G401 (cell line): ENCODE data around the gene NOP53. TPM values are rescaled to one million over a fixed set of nuclear protein-coding genes. Genes with fewer than 3 reads are reported as not detected.
"Not testable (repeated sequence)": the region's sequence is repeated elsewhere in the genome, so short reads cannot be mapped to it uniquely, and the experiment has no call there.

Experiments used
- DNase-seq: peaks from one replicate; pipeline ENCODE4 v3.0.0-alpha.2; 2015; ENCODE audit warnings: low spot score
- in situ Hi-C: cut with HindIII; loops from 2 replicates; pipeline ENCODE4 v1.10.0; 2016; ENCODE audit warnings: low sequenced_read_pairs, mixed read lengths
- total RNA-seq: library from RNA; depleted of rRNA; stranded (reverse); fragments of >200 nt; shearing (Covaris generic); gene quantifications from 2 replicates; pipeline ENCODE4 v1.2.3, GENCODE V29; 2014; rRNA removed

NOP53 gene
- total RNA-seq, 1 experiment from 2014 or later = 431 TPM

- in situ Hi-C loops = no loop called here
- no peak for DNase-seq
Measured at GRCh38 chr19:47797996-47798903, 52.9 kb downstream of the NOP53 start.

DNA sequence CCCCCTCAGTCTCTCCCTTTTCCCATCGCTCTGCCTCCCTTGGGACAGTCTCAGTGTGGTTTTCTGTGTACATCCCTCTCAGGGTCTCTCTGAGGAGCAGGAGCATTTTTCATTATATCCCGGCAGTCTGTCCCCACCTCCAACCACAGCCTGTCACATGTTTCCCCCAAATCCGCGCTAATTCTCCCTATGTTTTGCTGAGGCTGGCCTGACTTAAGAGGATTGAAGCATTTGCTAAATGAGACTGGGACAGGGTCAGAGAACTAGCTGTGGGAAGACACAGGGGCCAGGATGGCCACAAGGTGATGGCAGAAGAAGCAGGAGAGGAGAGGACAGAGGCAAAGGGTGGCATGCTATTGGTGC, 53.5 kb downstream of the NOP53 start:
- in situ Hi-C loops = no loop called here

GRCh38 chr19:47801270-47801669, 55.9 kb downstream of the NOP53 start:
- in situ Hi-C loops = no loop called here
- no peak for DNase-seq

More for the DNA sequence above, 53.5 kb downstream of the NOP53 start:
- no peak for DNase-seq

DNA sequence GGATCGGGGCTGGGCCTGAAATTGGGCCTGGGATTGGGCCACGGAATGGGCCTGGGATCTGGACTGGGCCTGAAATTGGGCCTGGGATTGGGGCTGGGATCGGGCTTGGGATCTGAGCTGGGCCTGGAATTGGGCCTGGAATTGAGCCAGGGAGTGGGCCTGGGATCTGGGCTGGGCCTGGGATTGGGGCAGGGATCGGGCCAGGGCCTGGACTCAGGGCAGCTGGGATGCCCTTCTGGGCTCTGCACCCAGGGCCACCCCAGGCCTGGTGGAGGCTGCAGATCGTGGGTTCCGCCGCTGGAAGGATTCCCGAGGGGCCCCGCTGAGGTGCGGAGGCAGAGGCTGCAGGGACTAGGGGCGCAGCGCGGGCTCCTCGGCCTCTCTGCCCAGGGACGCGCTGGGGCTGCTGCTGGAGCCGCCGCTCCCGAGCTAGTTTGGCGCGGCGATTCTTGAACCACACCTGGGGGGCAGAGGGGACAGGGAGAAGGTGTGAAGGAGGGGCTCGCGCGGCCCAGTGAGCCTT, 57.2 kb downstream of the NOP53 start:
- DNase-seq = no peak
- in situ Hi-C loops = no loop called here

GRCh38 chr19:47803148-47803547, 57.8 kb downstream of the NOP53 start:
- in situ Hi-C loops, DNase-seq: not testable (repeated sequence)

- in situ Hi-C loops, DNase-seq: not testable (repeated sequence)
Measured at GRCh38 chr19:47803671-47804070, 58.3 kb downstream of the NOP53 start.

DNA sequence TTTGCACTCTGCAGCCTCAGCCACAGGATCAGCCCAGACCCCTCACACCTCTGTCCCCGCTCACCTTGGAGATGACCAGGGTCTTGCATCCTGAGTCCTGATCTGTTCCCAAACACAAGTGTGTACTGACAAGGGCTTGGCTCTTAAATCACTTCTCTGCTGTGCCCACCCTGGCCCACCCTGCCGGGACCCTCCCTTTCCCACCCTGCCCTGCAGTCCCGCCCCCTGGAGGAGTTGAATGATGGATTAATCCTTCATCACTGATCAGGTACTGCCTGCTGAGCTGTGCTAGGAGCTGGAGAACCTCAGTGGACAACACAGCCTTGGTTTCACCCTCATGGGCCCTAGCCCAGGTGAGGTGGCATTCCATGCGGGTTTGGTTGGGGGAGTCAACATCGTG, 59.1 kb downstream of the NOP53 start, which contains the start of gene TPRX1:
TPRX1 (minus strand) TSS at position 101 of the 400 bp plus-strand sequence; CDS start at position 89, 12 bp downstream.
- in situ Hi-C loops = not testable (repeated sequence)

GRCh38 chr19:47805313-47805712, 60.0 kb downstream of the NOP53 start:
- no peak for DNase-seq
- in situ Hi-C loops = no loop called here

More for the DNA sequence above, 59.1 kb downstream of the NOP53 start, which contains the start of gene TPRX1:
- DNase-seq = not testable (repeated sequence)

DNA sequence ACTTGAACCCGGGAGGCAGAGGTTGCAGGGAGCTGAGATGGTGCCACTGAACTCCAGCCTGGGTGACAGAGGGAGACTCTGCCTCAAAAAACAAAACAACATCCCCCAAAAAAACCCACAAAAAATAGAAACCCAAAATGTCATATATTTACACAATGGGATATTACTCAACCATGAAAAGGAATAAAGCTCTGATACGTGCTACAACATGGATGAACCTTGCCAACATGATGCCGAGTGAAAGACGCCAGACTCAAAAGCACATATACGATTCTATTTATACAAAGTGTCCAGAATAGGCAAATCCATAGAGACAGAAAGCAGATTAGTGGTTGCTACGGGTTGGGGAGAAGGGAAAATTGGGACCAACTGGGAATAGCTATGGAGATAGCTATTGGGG, 61.1 kb downstream of the NOP53 start:
- in situ Hi-C loops = no loop called here

More for the DNA sequence above, 61.1 kb downstream of the NOP53 start:
- no peak for DNase-seq

Other genes starting within 250 kb of the NOP53 start
- gene NAPA, start 230.5 kb upstream of the NOP53 start, total RNA-seq = 54.7 and 75.9 TPM in 2 replicates
- not detected in 2 replicates for gene ZNF541, start 172.4 kb upstream of the NOP53 start, total RNA-seq
- 0.10 and 5.7 TPM in 2 replicates for gene BICRA, start 136.4 kb upstream of the NOP53 start, total RNA-seq
- gene EHD2, start 32.1 kb upstream of the NOP53 start, total RNA-seq = not detected in 2 replicates
- gene SELENOW, start 33.2 kb downstream of the NOP53 start, total RNA-seq = 322 and 424 TPM in 2 replicates
- not detected in 2 replicates for gene TPRX1, start 59.0 kb downstream of the NOP53 start, total RNA-seq
- gene CRX, start 76.4 kb downstream of the NOP53 start, total RNA-seq = 0.34 and 0.68 TPM in 2 replicates
- gene TPRX2, start 113.7 kb downstream of the NOP53 start, total RNA-seq = not detected in 2 replicates
- gene SULT2A1, start 140.8 kb downstream of the NOP53 start, total RNA-seq = not detected in 2 replicates
- not detected in 2 replicates for gene BSPH1, start 246.6 kb downstream of the NOP53 start, total RNA-seq
- not detected in 2 replicates for gene ELSPBP1, start 249.1 kb downstream of the NOP53 start, total RNA-seq